ENCODE data around the gene PDPN. TPM values are rescaled to one million over a fixed set of nuclear protein-coding genes. Genes with fewer than 3 reads are reported as not detected.

The PDPN gene
- total and polyA plus RNA-seq, 2 of the 4 experiments (the other 2 are of a cell fraction), result 0.31 TPM; not detected in 1

GRCh38 chr1:13554798-13555197 is 28.8 kb upstream of the PDPN start:
- no peak overlapping the region for H3K18ac ChIP-seq (ENCODE audit: low read depth, low read length)
- no peaks in the 10 kb centered on the region for H3K36me3 ChIP-seq (ENCODE audit: control insufficient read depth, insufficient read depth, low read length)
- POLR2A ChIA-PET (ENCODE audit: unreplicated experiment), result no interaction called here
- H4K8ac ChIP-seq (ENCODE audit: low read depth in 2 of 2, low read length in 2 of 2), result no peak overlapping the region
- in situ Hi-C loops (cut with MboI; ENCODE audit: low sequenced_read_pairs) (no loop called here), dilution Hi-C loops (cut with HindIII; ENCODE audit: low sequenced_read_pairs, unreplicated experiment) (no loop called here), intact Hi-C loops (cut with micrococcal nuclease) (no loop called here)
- no peak overlapping the region for H4K91ac ChIP-seq (ENCODE audit: insufficient read depth, low read depth, low read length)
- CTCF ChIA-PET, result no interaction called here
- H4K20me1 ChIP-seq (ENCODE audit: insufficient read depth, low read length), result no peaks in the 10 kb centered on the region
- H3K9me3 ChIP-seq (ENCODE audit: control insufficient read depth, insufficient read depth, low read length), result peaks cover 2% of the 10 kb centered on the region; the same call in 1 of the 2 replicates
- no peak overlapping the region for H4K5ac ChIP-seq (ENCODE audit: low read depth, low read length)
- no peak overlapping the region for H2AK5ac ChIP-seq (ENCODE audit: low read depth, low read length)
- no peaks in the 10 kb centered on the region for H3K79me1 ChIP-seq (ENCODE audit: low read depth in 1 of 2, low read length in 2 of 2)
- H2BK120ac ChIP-seq (ENCODE audit: low read depth, low read length), result no peak overlapping the region
- no peak overlapping the region for H3K56ac ChIP-seq (ENCODE audit: extremely low read depth, insufficient read depth, low read length)
- BruUV-seq (replicated peaks), result no TSS peak
- H3K9ac ChIP-seq (ENCODE audit: low read depth, low read length), result no peak overlapping the region
- no peaks in the 10 kb centered on the region for H3K9me1 ChIP-seq (ENCODE audit: insufficient read depth, low read length)
- H2BK5ac ChIP-seq (ENCODE audit: low read depth, low read length, poor library complexity, severe bottlenecking), result no peak overlapping the region
- no peak overlapping the region for H2AFZ ChIP-seq (replicated peaks; ENCODE audit: low read length, poor library complexity)
- no peak overlapping the region for H3K4me3 ChIP-seq (ENCODE audit: insufficient read depth, low read depth, low read length)
- no peak overlapping the region for H2BK15ac ChIP-seq (ENCODE audit: low read depth, low read length)
- H3K14ac ChIP-seq (replicated peaks; ENCODE audit: low read depth, low read length), result no peak overlapping the region
- no peak for ATAC-seq (ENCODE audit: low read depth)
- H2BK20ac ChIP-seq (ENCODE audit: low read depth, low read length), result no peak overlapping the region
- H3K4me2 ChIP-seq (ENCODE audit: low read depth, low read length), result no peak overlapping the region
- H3K4ac ChIP-seq (ENCODE audit: low read depth, low read length), result no peak overlapping the region
- no peak overlapping the region for H3K27ac ChIP-seq (ENCODE audit: insufficient read depth, low read length)
- H3K23ac ChIP-seq (ENCODE audit: low read depth, low read length), result no peak overlapping the region
- no peak for DNase-seq
- no peak overlapping the region for H2AK9ac ChIP-seq (replicated peaks; ENCODE audit: low read depth, low read length, poor library complexity)
- TF ChIP-seq FOS (IDR thresholded peaks at IDR 0.05; ENCODE audit: low read depth, low read length) (no peak), CHD1 (IDR thresholded peaks at IDR 0.05; ENCODE audit: low read depth, low read length) (no peak), RCOR1 (IDR thresholded peaks at IDR 0.05; ENCODE audit: insufficient replicate concordance, low read length) (no peak), POLR2A (IDR thresholded peaks at IDR 0.05; ENCODE audit: low read depth, low read length) (no peak), SMC3 (IDR thresholded peaks at IDR 0.05; ENCODE audit: low read depth, low read length) (no peak), BHLHE40 (IDR thresholded peaks at IDR 0.05; ENCODE audit: low read depth, low read length) (no peak)
- H3K27me3 ChIP-seq (ENCODE audit: control insufficient read depth, insufficient read depth, low read length), result no peaks in the 10 kb centered on the region
- no peaks in the 10 kb centered on the region for H3K4me1 ChIP-seq (ENCODE audit: control insufficient read depth, insufficient read depth, low read length)
- 92% methylated on average over 2 of the region's 28 CpGs; no CpG with 5 or more reads in 1 of the 2 experiments for WGBS, 2 experiments (ENCODE audit: extremely low coverage in 2 of 2, insufficient read length in 1 of 2)

All from IMR-90 (cell line).